Neural cell (in vitro differentiated cells): ENCODE measurements around the gene RNF144A. TPM values are rescaled to one million over a fixed set of nuclear protein-coding genes. Genes with fewer than 3 reads are reported as not detected.

Source experiments
- H2AFZ ChIP-seq: fragments of 200-600, 300-800 bp; sonication (generic), shearing (Covaris generic); 2 replicates; pipeline ENCODE4 v1.6.0; 2014; ENCODE audit warnings: low read depth, mild to moderate bottlenecking, antibody characterized with exemption, low read length, moderate library complexity
- H3F3A ChIP-seq: fragments of 200-600 bp; shearing (Covaris generic); 2 replicates; pipeline ENCODE4 v1.6.1; 2016; ENCODE audit warnings: mild to moderate bottlenecking, moderate library complexity, mixed read lengths, antibody characterized with exemption, low read length; ENCODE audit not compliant: insufficient read depth, poor library complexity, severe bottlenecking
- H3K27ac ChIP-seq: fragments of 200-600, 300-800 bp; sonication (generic), shearing (Covaris generic); 2 replicates; pipeline ENCODE4 v1.5.1; 2014; ENCODE audit warnings: mild to moderate bottlenecking, low read length, moderate library complexity
- H3K27me3 ChIP-seq: fragments of 300-800, 200-600 bp; sonication (generic), shearing (Covaris generic); 2 replicates; pipeline ENCODE4 v1.6.0; 2014; ENCODE audit warnings: mild to moderate bottlenecking, low read depth, low read length, moderate library complexity; ENCODE audit not compliant: insufficient read depth
- H3K36me3 ChIP-seq: fragments of 300-800, 200-600 bp; sonication (generic), shearing (Covaris generic); 2 replicates; pipeline ENCODE4 v1.5.1; 2014; ENCODE audit warnings: mild to moderate bottlenecking, antibody characterized with exemption, low read length, moderate library complexity; ENCODE audit not compliant: insufficient read depth
- H3K4me2 ChIP-seq: fragments of 300-800, 200-600 bp; sonication (generic), shearing (Covaris generic); 2 replicates; pipeline ENCODE4 v1.6.0; 2014; ENCODE audit warnings: mild to moderate bottlenecking, low read length
- H3K4me3 ChIP-seq: fragments of 300-800, 200-600 bp; sonication (generic), shearing (Covaris generic); 2 replicates; pipeline ENCODE4 v1.5.1; 2014; ENCODE audit warnings: mild to moderate bottlenecking, low read length, moderate library complexity
- H3K79me2 ChIP-seq: fragments of 200-600 bp; shearing (Covaris generic); replicated peaks from 2 replicates; pipeline ENCODE4 v1.6.0; 2014; ENCODE audit warnings: mild to moderate bottlenecking, low read length, moderate library complexity; ENCODE audit not compliant: insufficient read depth
- H3K9ac ChIP-seq: fragments of 300-800, 200-600 bp; sonication (generic), shearing (Covaris generic); 2 replicates; pipeline ENCODE4 v1.6.1; 2016; ENCODE audit warnings: mild to moderate bottlenecking, low read length, mixed read lengths
- H3K9me2 ChIP-seq: fragments of 200-600 bp; shearing (Covaris generic); 2 replicates; pipeline ENCODE4 v1.6.1; 2016; ENCODE audit warnings: mild to moderate bottlenecking, low read length, mixed read lengths; ENCODE audit not compliant: insufficient read depth
- H3K9me3 ChIP-seq: fragments of 200-600, 300-800 bp; sonication (generic), shearing (Covaris generic); 2 replicates; pipeline ENCODE4 v1.6.1; 2016; ENCODE audit warnings: mild to moderate bottlenecking, mixed run types, low read length, moderate library complexity, mixed read lengths
- H4K20me1 ChIP-seq: fragments of 200-600 bp; shearing (Covaris generic); 2 replicates; pipeline ENCODE4 v1.6.1; 2016; ENCODE audit warnings: mild to moderate bottlenecking, mixed run types; ENCODE audit not compliant: insufficient read depth
- EP300 ChIP-seq: fragments of 450-650 bp; conservative IDR thresholded peaks from 2 replicates; pipeline ENCODE4 v1.6.1; 2014; ENCODE audit warnings: antibody characterized with exemption, mild to moderate bottlenecking, moderate library complexity; ENCODE audit not compliant: poor library complexity, severe bottlenecking
- EZH2 ChIP-seq: fragments of 200-600, 300-800 bp; shearing (Covaris generic), sonication (generic); IDR thresholded peaks from 2 replicates; pipeline ENCODE4 v1.6.1; 2014; ENCODE audit warnings: antibody characterized with exemption, low read length, borderline replicate concordance, mild to moderate bottlenecking; ENCODE audit not compliant: insufficient read depth, poor library complexity, severe bottlenecking
- MXI1 ChIP-seq: fragments of 450-650 bp; conservative IDR thresholded peaks from 2 replicates; pipeline ENCODE4 v1.6.1; 2014; ENCODE audit warnings: antibody characterized with exemption, mild to moderate bottlenecking; ENCODE audit not compliant: poor library complexity, severe bottlenecking
- POLR2AphosphoS5 ChIP-seq: IDR thresholded peaks from 2 replicates; pipeline ENCODE4 v1.6.1; 2012
- RAD21 ChIP-seq: fragments of 450-650 bp; conservative IDR thresholded peaks from 2 replicates; pipeline ENCODE4 v1.6.1; 2014; ENCODE audit warnings: antibody characterized with exemption, mild to moderate bottlenecking, moderate library complexity
- SMC3 ChIP-seq: fragments of 450-650 bp; conservative IDR thresholded peaks from 2 replicates; pipeline ENCODE4 v1.6.1; 2014; ENCODE audit warnings: antibody characterized with exemption, mild to moderate bottlenecking, moderate library complexity; ENCODE audit not compliant: poor library complexity
- TAF1 ChIP-seq: IDR thresholded peaks from 2 replicates; pipeline ENCODE4 v1.6.1; 2012; ENCODE audit warnings: low read depth
- polyA plus RNA-seq: library from polyadenylated mRNA; depleted of rRNA; stranded (reverse); fragments of >200 nt; gene quantifications from 2 replicates; pipeline ENCODE4 v1.2.3, GENCODE V29; 2014
- TF ChIP-seq, protein P1 (sequence below): fragments of 450-650 bp; IDR thresholded peaks from 2 replicates; pipeline ENCODE4 v1.5.1; 2014; ENCODE audit warnings: antibody characterized with exemption, mild to moderate bottlenecking, moderate library complexity; ENCODE audit not compliant: poor library complexity, severe bottlenecking
- TF ChIP-seq, protein P2 (sequence below): IDR thresholded peaks from 2 replicates; pipeline ENCODE4 v1.6.1; 2012; ENCODE audit warnings: borderline replicate concordance

RNF144A gene
- polyA plus RNA-seq, 1 donor from 2014 or later, result 26.9 TPM

DNA sequence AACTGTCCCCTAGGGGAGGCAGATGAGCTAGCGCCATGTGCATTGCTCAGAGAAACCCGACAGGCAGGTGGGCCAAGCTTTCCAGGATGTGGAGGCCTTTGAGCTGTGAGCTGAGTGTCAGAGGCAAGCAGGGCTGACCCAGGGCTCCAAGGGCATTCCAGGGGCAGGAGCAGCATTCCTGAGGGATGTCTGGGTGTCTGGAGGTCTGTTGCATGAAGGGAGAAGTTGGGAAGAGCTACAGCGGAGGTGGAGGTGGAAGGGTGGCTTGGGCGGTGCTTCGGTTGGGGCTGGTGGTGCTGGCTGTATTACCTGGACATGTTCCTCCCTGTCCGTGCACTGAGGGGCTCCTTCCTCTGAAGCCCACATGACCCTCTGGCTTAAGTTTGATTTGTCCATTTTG, 102.8 kb downstream of the RNF144A start:
- Histone ChIP-seq H2AFZ (no peak overlapping the region), H3K4me2 (no peak overlapping the region), H3K9me2 (no peaks in the 10 kb centered on the region), H3K36me3 (no peaks in the 10 kb centered on the region), H3K4me3 (no peak overlapping the region), H3K79me2 (no peaks in the 10 kb centered on the region), H3K9ac (no peak overlapping the region), H3K9me3 (no peaks in the 10 kb centered on the region), H3F3A (no peaks in the 10 kb centered on the region), H3K27me3 (no peaks in the 10 kb centered on the region), H4K20me1 (no peaks in the 10 kb centered on the region), H3K27ac (no peak overlapping the region)
- TF ChIP-seq EP300 (no peak), MXI1 (no peak), TAF1 (no peak), SMC3 (no peak), EZH2 (no peak)
- TF ChIP-seq, protein P1, sequence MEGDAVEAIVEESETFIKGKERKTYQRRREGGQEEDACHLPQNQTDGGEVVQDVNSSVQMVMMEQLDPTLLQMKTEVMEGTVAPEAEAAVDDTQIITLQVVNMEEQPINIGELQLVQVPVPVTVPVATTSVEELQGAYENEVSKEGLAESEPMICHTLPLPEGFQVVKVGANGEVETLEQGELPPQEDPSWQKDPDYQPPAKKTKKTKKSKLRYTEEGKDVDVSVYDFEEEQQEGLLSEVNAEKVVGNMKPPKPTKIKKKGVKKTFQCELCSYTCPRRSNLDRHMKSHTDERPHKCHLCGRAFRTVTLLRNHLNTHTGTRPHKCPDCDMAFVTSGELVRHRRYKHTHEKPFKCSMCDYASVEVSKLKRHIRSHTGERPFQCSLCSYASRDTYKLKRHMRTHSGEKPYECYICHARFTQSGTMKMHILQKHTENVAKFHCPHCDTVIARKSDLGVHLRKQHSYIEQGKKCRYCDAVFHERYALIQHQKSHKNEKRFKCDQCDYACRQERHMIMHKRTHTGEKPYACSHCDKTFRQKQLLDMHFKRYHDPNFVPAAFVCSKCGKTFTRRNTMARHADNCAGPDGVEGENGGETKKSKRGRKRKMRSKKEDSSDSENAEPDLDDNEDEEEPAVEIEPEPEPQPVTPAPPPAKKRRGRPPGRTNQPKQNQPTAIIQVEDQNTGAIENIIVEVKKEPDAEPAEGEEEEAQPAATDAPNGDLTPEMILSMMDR, result no peak

DNA sequence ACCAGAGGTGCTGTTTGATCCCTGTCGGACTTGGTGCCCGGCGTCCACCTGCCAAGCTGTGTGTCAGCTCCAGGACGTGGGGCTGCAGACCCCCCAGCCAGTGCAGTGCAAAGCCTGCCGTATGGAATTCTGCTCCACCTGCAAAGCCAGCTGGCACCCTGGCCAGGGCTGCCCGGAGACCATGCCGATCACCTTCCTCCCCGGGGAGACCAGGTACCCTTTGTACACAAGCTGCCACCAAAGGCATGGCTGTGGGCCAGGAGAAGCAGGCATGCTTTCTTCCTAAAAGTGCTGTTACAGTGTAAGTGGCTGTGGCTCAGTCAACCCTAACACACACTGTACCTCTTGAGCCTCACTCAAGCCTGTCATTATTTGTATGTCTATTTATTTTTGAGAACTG, 103.3 kb downstream of the RNF144A start:
- no peaks in the 10 kb centered on the region for H4K20me1 ChIP-seq
- no peaks in the 10 kb centered on the region for H3K79me2 ChIP-seq
- H3K4me3 ChIP-seq, result no peak overlapping the region
- H3K27me3 ChIP-seq, result no peaks in the 10 kb centered on the region
- TF ChIP-seq, protein P2, sequence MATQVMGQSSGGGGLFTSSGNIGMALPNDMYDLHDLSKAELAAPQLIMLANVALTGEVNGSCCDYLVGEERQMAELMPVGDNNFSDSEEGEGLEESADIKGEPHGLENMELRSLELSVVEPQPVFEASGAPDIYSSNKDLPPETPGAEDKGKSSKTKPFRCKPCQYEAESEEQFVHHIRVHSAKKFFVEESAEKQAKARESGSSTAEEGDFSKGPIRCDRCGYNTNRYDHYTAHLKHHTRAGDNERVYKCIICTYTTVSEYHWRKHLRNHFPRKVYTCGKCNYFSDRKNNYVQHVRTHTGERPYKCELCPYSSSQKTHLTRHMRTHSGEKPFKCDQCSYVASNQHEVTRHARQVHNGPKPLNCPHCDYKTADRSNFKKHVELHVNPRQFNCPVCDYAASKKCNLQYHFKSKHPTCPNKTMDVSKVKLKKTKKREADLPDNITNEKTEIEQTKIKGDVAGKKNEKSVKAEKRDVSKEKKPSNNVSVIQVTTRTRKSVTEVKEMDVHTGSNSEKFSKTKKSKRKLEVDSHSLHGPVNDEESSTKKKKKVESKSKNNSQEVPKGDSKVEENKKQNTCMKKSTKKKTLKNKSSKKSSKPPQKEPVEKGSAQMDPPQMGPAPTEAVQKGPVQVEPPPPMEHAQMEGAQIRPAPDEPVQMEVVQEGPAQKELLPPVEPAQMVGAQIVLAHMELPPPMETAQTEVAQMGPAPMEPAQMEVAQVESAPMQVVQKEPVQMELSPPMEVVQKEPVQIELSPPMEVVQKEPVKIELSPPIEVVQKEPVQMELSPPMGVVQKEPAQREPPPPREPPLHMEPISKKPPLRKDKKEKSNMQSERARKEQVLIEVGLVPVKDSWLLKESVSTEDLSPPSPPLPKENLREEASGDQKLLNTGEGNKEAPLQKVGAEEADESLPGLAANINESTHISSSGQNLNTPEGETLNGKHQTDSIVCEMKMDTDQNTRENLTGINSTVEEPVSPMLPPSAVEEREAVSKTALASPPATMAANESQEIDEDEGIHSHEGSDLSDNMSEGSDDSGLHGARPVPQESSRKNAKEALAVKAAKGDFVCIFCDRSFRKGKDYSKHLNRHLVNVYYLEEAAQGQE, result no peak
- TF ChIP-seq SMC3 (no peak), TAF1 (no peak), RAD21 (no peak), MXI1 (no peak), EZH2 (no peak), EP300 (no peak)
- H3K9me3 ChIP-seq, result no peaks in the 10 kb centered on the region
- no peak overlapping the region for H2AFZ ChIP-seq
- H3K9ac ChIP-seq, result no peak overlapping the region
- H3K4me2 ChIP-seq, result no peak overlapping the region
- H3F3A ChIP-seq, result no peaks in the 10 kb centered on the region
- H3K36me3 ChIP-seq, result no peaks in the 10 kb centered on the region
- no peak overlapping the region for H3K27ac ChIP-seq
- no peaks in the 10 kb centered on the region for H3K9me2 ChIP-seq

DNA sequence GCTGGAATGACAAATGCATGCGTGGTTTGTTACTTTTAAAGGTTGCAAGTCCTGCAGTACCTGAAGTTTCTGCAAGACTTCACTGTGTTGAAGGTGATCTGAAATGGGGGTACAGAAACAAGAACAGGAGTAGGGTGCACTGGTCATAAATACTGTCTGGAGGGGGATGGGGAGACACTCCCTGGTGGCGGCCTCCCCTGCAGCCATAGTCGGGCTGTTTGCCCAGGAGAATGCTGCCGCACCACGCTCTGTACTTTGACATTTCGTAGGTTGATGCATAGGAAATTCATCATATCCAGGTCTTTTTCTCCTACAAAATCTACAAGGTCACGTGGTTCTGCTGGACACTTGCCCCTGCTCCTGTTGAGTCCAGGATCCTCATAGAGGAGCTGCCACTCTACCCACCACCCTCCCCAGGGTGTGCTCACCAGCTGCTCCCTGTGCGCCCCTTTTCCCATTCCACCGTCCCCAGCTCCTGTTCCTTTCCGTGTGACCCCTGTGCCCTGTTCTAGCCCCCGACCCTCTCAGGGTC, 103.8 kb downstream of the RNF144A start:
- Histone ChIP-seq H3F3A (no peaks in the 10 kb centered on the region), H3K9me3 (no peaks in the 10 kb centered on the region), H3K27ac (no peak overlapping the region), H3K36me3 (no peaks in the 10 kb centered on the region), H3K27me3 (no peaks in the 10 kb centered on the region), H3K9ac (no peak overlapping the region), H3K9me2 (no peaks in the 10 kb centered on the region), H3K79me2 (no peaks in the 10 kb centered on the region), H3K4me2 (no peak overlapping the region), H2AFZ (no peak overlapping the region), H3K4me3 (no peak overlapping the region), H4K20me1 (no peaks in the 10 kb centered on the region)
- TF ChIP-seq TAF1 (no peak), POLR2AphosphoS5 (no peak), EZH2 (no peak)
